Endothelial cell of umbilical vein (primary cell): ENCODE results near the gene COQ7.

ENCODE experiments used
- EZH2 ChIP-seq: IDR thresholded peaks from 2 replicates; pipeline ENCODE4 v1.6.1; 2012; ENCODE audit warnings: borderline replicate concordance, low read depth, mild to moderate bottlenecking, moderate library complexity, low read length, inconsistent platforms; ENCODE audit not compliant: severe bottlenecking
- POLR2A ChIP-seq: IDR thresholded peaks from 2 replicates; pipeline ENCODE4 v1.6.1; 2012; ENCODE audit warnings: low read depth, mild to moderate bottlenecking, control low read depth, low read length
- POLR2AphosphoS5 ChIP-seq: IDR thresholded peaks from 2 replicates; pipeline ENCODE4 v1.6.1; 2012; ENCODE audit warnings: low read depth, mild to moderate bottlenecking, control low read depth, low read length, moderate library complexity; ENCODE audit not compliant: insufficient read depth
- TF ChIP-seq, protein P1 (sequence below), 2 donors: IDR thresholded peaks; 1 replicate in 1 of 2; 2 replicates in 1 of 2; pipeline ENCODE4 v1.5.1; 2011; ENCODE audit warnings: low read length in 2 of 2, mild to moderate bottlenecking in 2 of 2, moderate library complexity in 2 of 2, control low read depth in 1 of 2, inconsistent platforms in 1 of 2, low read depth in 1 of 2; ENCODE audit not compliant: insufficient read depth in 1 of 2; ENCODE audit errors: extremely low read depth in 1 of 2
- TF ChIP-seq, protein P2 (sequence below): IDR thresholded peaks from 2 replicates; pipeline ENCODE4 v1.6.1; 2011; ENCODE audit not compliant: insufficient read depth, insufficient read length

DNA sequence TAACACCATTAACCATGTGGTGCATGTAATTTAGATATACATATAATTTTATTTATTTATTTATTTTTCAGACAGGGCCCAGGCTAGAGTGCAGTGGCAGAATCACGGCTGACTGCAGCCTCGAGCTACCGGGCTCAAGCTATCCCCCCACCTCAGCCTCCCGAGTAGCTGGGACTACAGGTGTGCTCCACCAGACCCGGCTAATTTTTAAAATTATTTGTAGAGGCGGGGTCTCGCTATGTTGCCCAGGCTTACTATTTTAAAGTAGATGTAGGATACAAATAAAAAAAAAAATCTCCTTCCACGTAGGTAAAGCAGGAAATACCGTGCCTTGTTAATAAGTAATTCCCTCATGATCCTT, 446 bp upstream of the COQ7 start:
- TF ChIP-seq POLR2A (no peak), POLR2AphosphoS5 (no peak), EZH2 (no peak)
- TF ChIP-seq, protein P1, sequence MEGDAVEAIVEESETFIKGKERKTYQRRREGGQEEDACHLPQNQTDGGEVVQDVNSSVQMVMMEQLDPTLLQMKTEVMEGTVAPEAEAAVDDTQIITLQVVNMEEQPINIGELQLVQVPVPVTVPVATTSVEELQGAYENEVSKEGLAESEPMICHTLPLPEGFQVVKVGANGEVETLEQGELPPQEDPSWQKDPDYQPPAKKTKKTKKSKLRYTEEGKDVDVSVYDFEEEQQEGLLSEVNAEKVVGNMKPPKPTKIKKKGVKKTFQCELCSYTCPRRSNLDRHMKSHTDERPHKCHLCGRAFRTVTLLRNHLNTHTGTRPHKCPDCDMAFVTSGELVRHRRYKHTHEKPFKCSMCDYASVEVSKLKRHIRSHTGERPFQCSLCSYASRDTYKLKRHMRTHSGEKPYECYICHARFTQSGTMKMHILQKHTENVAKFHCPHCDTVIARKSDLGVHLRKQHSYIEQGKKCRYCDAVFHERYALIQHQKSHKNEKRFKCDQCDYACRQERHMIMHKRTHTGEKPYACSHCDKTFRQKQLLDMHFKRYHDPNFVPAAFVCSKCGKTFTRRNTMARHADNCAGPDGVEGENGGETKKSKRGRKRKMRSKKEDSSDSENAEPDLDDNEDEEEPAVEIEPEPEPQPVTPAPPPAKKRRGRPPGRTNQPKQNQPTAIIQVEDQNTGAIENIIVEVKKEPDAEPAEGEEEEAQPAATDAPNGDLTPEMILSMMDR (IDR thresholded peaks at IDR 0.05; ENCODE audit: extremely low read depth in 1 of 2, insufficient read depth in 1 of 2, low read depth in 1 of 2, low read length in 2 of 2), result no peak
- TF ChIP-seq, protein P2, sequence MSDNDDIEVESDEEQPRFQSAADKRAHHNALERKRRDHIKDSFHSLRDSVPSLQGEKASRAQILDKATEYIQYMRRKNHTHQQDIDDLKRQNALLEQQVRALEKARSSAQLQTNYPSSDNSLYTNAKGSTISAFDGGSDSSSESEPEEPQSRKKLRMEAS, result no peak
